HL-60 (cell line): Measurements from ENCODE around the gene STX10.

Experiments used
- DNase-seq, 2 experiments: peaks; one replicate each; pipeline ENCODE4 v3.0.0-alpha.2; 2010 to 2020; ENCODE audit warnings: low read depth in 1 of 2, low spot score in 1 of 2
- H3K27ac ChIP-seq: fragments of 250-450 bp; sonication (Bioruptor Pico); replicated peaks from 2 replicates; pipeline ENCODE4 v1.5.1; 2020; ENCODE audit warnings: mild to moderate bottlenecking, moderate library complexity
- H3K27me3 ChIP-seq: fragments of 250-450 bp; sonication (Bioruptor Pico); 2 replicates; pipeline ENCODE4 v1.5.1; 2021; ENCODE audit warnings: mild to moderate bottlenecking, moderate library complexity; ENCODE audit not compliant: insufficient read depth, poor library complexity, severe bottlenecking
- H3K4me3 ChIP-seq: replicated peaks from 2 replicates; pipeline ENCODE4 v1.5.1; 2011; ENCODE audit warnings: mild to moderate bottlenecking, control low read depth, low read length; ENCODE audit not compliant: insufficient read depth
- GABPA ChIP-seq: IDR thresholded peaks from 2 replicates; pipeline ENCODE4 v1.6.1; 2012; ENCODE audit warnings: low read depth
- POLR2AphosphoS5 ChIP-seq: IDR thresholded peaks from 2 replicates; pipeline ENCODE4 v1.6.1; 2012; ENCODE audit warnings: low read depth
- SPI1 ChIP-seq: IDR thresholded peaks from 2 replicates; pipeline ENCODE4 v1.6.1; 2012; ENCODE audit warnings: low read depth, mild to moderate bottlenecking, borderline replicate concordance
- TF ChIP-seq, protein P1 (sequence below): IDR thresholded peaks from one replicate; pipeline ENCODE4 v1.5.1; 2011; ENCODE audit warnings: low read length, control low read depth, inconsistent platforms; ENCODE audit not compliant: insufficient read depth
- TF ChIP-seq, protein P2 (sequence below): IDR thresholded peaks from 2 replicates; pipeline ENCODE4 v1.6.1; 2012; ENCODE audit warnings: low read depth; ENCODE audit not compliant: insufficient replicate concordance

Gene STX10

GRCh38 chr19:13115936-13116281, 34.3 kb downstream of the STX10 start:
- H3K27ac ChIP-seq = peak overlapping the region; percentile 83
- peak overlapping the region; percentile 98 for H3K4me3 ChIP-seq
- no peak for DNase-seq
- TF ChIP-seq, protein P1, sequence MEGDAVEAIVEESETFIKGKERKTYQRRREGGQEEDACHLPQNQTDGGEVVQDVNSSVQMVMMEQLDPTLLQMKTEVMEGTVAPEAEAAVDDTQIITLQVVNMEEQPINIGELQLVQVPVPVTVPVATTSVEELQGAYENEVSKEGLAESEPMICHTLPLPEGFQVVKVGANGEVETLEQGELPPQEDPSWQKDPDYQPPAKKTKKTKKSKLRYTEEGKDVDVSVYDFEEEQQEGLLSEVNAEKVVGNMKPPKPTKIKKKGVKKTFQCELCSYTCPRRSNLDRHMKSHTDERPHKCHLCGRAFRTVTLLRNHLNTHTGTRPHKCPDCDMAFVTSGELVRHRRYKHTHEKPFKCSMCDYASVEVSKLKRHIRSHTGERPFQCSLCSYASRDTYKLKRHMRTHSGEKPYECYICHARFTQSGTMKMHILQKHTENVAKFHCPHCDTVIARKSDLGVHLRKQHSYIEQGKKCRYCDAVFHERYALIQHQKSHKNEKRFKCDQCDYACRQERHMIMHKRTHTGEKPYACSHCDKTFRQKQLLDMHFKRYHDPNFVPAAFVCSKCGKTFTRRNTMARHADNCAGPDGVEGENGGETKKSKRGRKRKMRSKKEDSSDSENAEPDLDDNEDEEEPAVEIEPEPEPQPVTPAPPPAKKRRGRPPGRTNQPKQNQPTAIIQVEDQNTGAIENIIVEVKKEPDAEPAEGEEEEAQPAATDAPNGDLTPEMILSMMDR = no peak
- TF ChIP-seq POLR2AphosphoS5 (no peak), GABPA (no peak), SPI1 (no peak)
- TF ChIP-seq, protein P2, sequence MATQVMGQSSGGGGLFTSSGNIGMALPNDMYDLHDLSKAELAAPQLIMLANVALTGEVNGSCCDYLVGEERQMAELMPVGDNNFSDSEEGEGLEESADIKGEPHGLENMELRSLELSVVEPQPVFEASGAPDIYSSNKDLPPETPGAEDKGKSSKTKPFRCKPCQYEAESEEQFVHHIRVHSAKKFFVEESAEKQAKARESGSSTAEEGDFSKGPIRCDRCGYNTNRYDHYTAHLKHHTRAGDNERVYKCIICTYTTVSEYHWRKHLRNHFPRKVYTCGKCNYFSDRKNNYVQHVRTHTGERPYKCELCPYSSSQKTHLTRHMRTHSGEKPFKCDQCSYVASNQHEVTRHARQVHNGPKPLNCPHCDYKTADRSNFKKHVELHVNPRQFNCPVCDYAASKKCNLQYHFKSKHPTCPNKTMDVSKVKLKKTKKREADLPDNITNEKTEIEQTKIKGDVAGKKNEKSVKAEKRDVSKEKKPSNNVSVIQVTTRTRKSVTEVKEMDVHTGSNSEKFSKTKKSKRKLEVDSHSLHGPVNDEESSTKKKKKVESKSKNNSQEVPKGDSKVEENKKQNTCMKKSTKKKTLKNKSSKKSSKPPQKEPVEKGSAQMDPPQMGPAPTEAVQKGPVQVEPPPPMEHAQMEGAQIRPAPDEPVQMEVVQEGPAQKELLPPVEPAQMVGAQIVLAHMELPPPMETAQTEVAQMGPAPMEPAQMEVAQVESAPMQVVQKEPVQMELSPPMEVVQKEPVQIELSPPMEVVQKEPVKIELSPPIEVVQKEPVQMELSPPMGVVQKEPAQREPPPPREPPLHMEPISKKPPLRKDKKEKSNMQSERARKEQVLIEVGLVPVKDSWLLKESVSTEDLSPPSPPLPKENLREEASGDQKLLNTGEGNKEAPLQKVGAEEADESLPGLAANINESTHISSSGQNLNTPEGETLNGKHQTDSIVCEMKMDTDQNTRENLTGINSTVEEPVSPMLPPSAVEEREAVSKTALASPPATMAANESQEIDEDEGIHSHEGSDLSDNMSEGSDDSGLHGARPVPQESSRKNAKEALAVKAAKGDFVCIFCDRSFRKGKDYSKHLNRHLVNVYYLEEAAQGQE = no peak
- no peaks in the 10 kb centered on the region for H3K27me3 ChIP-seq

- DNase-seq = no peak
- Histone ChIP-seq H3K27me3 (no peaks in the 10 kb centered on the region), H3K4me3 (no peak overlapping the region), H3K27ac (no peak overlapping the region)
- TF ChIP-seq POLR2AphosphoS5 (no peak), SPI1 (no peak), GABPA (no peak)
- TF ChIP-seq, protein P1 = no peak
- TF ChIP-seq, protein P2 = no peak
Measured at GRCh38 chr19:13112555-13112954, 37.6 kb downstream of the STX10 start.

DNA sequence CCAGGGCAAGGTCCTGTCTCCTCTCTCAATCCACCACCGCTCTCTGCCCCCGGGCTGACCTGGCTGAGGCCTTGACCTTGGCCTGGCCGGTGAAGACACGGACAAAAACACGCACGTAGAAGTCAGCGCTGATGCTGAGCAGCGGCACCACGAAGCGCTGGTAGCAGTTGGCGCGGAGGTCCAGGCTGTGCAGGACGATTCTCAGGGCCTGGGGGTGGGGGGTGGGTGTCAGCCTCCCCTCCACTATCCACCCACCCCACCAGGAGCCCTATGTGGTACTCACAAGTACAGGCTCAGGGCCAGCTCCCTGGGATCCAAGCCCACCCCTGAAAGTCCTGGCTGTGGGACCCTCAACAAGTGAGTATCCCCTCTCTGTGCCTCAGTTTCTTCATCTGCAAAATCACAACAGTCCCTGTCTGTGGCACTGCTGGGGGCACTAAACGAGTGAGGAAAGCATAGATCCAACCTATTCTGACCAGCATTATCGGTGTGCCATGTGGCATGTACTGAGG, 40.0 kb downstream of the STX10 start:
- TF ChIP-seq POLR2AphosphoS5 (no peak), SPI1 (no peak), GABPA (no peak)
- TF ChIP-seq, protein P2 = no peak
- no peaks in the 10 kb centered on the region for H3K27me3 ChIP-seq
- H3K27ac ChIP-seq = no peak overlapping the region
- no peak for DNase-seq
- H3K4me3 ChIP-seq = no peak overlapping the region
